Suprapubic skin (tissue), 4 donors: ENCODE results near the gene IWS1. TPM values are rescaled to one million over a fixed set of nuclear protein-coding genes. Genes with fewer than 3 reads are reported as not detected.

Experiments
- DNase-seq, 2 donors: peaks; one replicate each; pipeline ENCODE4 v3.0.0-alpha.2; 2019; ENCODE audit warnings: low spot score in 2 of 2
- H3K27ac ChIP-seq: fragments of 200-600 bp; sonication (generic); one replicate; pipeline ENCODE4 v1.5.1; 2019
- H3K27me3 ChIP-seq: fragments of 200-600 bp; sonication (generic); one replicate; pipeline ENCODE4 v1.5.1; 2019
- H3K36me3 ChIP-seq: fragments of 200-600 bp; sonication (generic); one replicate; pipeline ENCODE4 v1.5.1; 2019
- H3K4me1 ChIP-seq: fragments of 200-600 bp; sonication (generic); one replicate; pipeline ENCODE4 v1.5.1; 2019
- H3K4me3 ChIP-seq: fragments of 200-600 bp; sonication (generic); one replicate; pipeline ENCODE4 v1.5.1; 2019; ENCODE audit warnings: mild to moderate bottlenecking
- H3K9me3 ChIP-seq: fragments of 200-600 bp; sonication (generic); one replicate; pipeline ENCODE4 v1.5.1; 2019
- CTCF ChIP-seq, 2 donors: fragments of 200-600 bp in 1 of 2; fragments of 450-650 bp in 1 of 2; sonication (generic) in 1 of 2; IDR thresholded peaks; one replicate each; pipeline ENCODE4 v1.5.1; 2016 to 2019; ENCODE audit warnings: antibody characterized with exemption in 2 of 2, mild to moderate bottlenecking in 1 of 2, moderate library complexity in 1 of 2
- EP300 ChIP-seq: sonication (generic); formaldehyde crosslinking; IDR thresholded peaks from one replicate; pipeline ENCODE4 v1.6.1; 2017; ENCODE audit warnings: antibody characterized with exemption
- POLR2A ChIP-seq, 2 donors: fragments of 450-650 bp; IDR thresholded peaks; one replicate each; pipeline ENCODE4 v1.6.1; 2017; ENCODE audit warnings: antibody characterized with exemption in 2 of 2, mild to moderate bottlenecking in 2 of 2, moderate library complexity in 2 of 2
- POLR2AphosphoS5 ChIP-seq, 3 donors: sonication (generic); formaldehyde crosslinking; IDR thresholded peaks; one replicate each; pipeline ENCODE4 v1.6.1; 2017; ENCODE audit warnings: antibody characterized with exemption in 3 of 3
- WGBS: methylation state at CpG from one replicate; pipeline ENCODE4 v1.1.5; 2018; 5-methylcytosine and 5-hydroxymethylcytosine counted together
- total RNA-seq, 4 donors: library from RNA; depleted of rRNA; stranded (reverse); fragments of >200 nt; gene quantifications; one replicate each; pipeline ENCODE4 v1.1.0, GENCODE V29; 2016

Gene IWS1
- total RNA-seq, 4 donors from 2014 or later: 23.2 to 51.4 (median 29.9) TPM

GRCh38 chr2:127561371-127561770 is 35.1 kb upstream of the IWS1 start:
- DNase-seq: peak; percentile 20 to 31

GRCh38 chr2:127560931-127561280 is 34.6 kb upstream of the IWS1 start:
- peak in 1 of 2 donors; percentile 0 for DNase-seq

More at GRCh38 chr2:127561371-127561770, 35.1 kb upstream of the IWS1 start:
- no peak overlapping the region for H3K27ac ChIP-seq
- WGBS: 96% methylated on average over 8 of the region's 8 CpGs
- TF ChIP-seq POLR2A (IDR thresholded peaks at IDR 0.05): no peak
- H3K4me3 ChIP-seq: no peak overlapping the region
- no peaks in the 10 kb centered on the region for H3K9me3 ChIP-seq
- no peaks in the 10 kb centered on the region for H3K27me3 ChIP-seq
- no peaks in the 10 kb centered on the region for H3K36me3 ChIP-seq
- no peaks in the 10 kb centered on the region for H3K4me1 ChIP-seq

GRCh38 chr2:127560201-127560930 is 34.1 kb upstream of the IWS1 start:
- Histone ChIP-seq H3K27me3 (no peaks in the 10 kb centered on the region), H3K9me3 (no peaks in the 10 kb centered on the region), H3K27ac (no peak overlapping the region), H3K36me3 (no peaks in the 10 kb centered on the region), H3K4me1 (no peaks in the 10 kb centered on the region), H3K4me3 (no peak overlapping the region)
- DNase-seq: peak; percentile 26 to 32
- TF ChIP-seq POLR2AphosphoS5 (IDR thresholded peaks at IDR 0.05): no peak
- TF ChIP-seq EP300: no peak
- TF ChIP-seq CTCF (IDR thresholded peaks at IDR 0.05): no peak
- TF ChIP-seq POLR2A (IDR thresholded peaks at IDR 0.05): no peak
- 88% methylated on average over 7 of the region's 13 CpGs for WGBS

More at GRCh38 chr2:127560931-127561280, 34.6 kb upstream of the IWS1 start:
- H3K36me3 ChIP-seq: no peaks in the 10 kb centered on the region
- H3K27ac ChIP-seq: no peak overlapping the region
- TF ChIP-seq POLR2A (IDR thresholded peaks at IDR 0.05) (no peak), POLR2AphosphoS5 (IDR thresholded peaks at IDR 0.05) (no peak), CTCF (IDR thresholded peaks at IDR 0.05) (no peak), EP300 (no peak)
- H3K4me1 ChIP-seq: no peaks in the 10 kb centered on the region
- H3K4me3 ChIP-seq: no peak overlapping the region
- no peaks in the 10 kb centered on the region for H3K27me3 ChIP-seq
- H3K9me3 ChIP-seq: no peaks in the 10 kb centered on the region
- 83% methylated on average over 5 of the region's 5 CpGs for WGBS

- Histone ChIP-seq H3K36me3 (no peaks in the 10 kb centered on the region), H3K4me3 (no peak overlapping the region), H3K27me3 (no peaks in the 10 kb centered on the region), H3K27ac (no peak overlapping the region), H3K4me1 (no peaks in the 10 kb centered on the region), H3K9me3 (no peaks in the 10 kb centered on the region)
- DNase-seq: peak in 1 of 2 donors; percentile 16
- TF ChIP-seq CTCF (IDR thresholded peaks at IDR 0.05): no peak
- TF ChIP-seq EP300: no peak
- no peak for TF ChIP-seq POLR2A (IDR thresholded peaks at IDR 0.05)
- TF ChIP-seq POLR2AphosphoS5 (IDR thresholded peaks at IDR 0.05): no peak
- 89% methylated on average over 5 of the region's 5 CpGs for WGBS
These were observed 33.2 kb upstream of the IWS1 start for GRCh38 chr2:127559454-127559853.

GRCh38 chr2:127558911-127559310 is 32.6 kb upstream of the IWS1 start:
- no peak for TF ChIP-seq POLR2AphosphoS5 (IDR thresholded peaks at IDR 0.05)
- no peak for TF ChIP-seq EP300
- TF ChIP-seq POLR2A (IDR thresholded peaks at IDR 0.05): no peak
- TF ChIP-seq CTCF (IDR thresholded peaks at IDR 0.05): no peak
- WGBS: 93% methylated on average over 6 of the region's 8 CpGs
- peak; percentile 24 to 25 for DNase-seq
- Histone ChIP-seq H3K4me3 (no peak overlapping the region), H3K9me3 (no peaks in the 10 kb centered on the region), H3K27ac (no peak overlapping the region), H3K4me1 (no peaks in the 10 kb centered on the region), H3K36me3 (no peaks in the 10 kb centered on the region), H3K27me3 (no peaks in the 10 kb centered on the region)
